GM21447 (cell line): Measurements from ENCODE around the gene PCSK1N.
A peak's percentile ranks its signal among the peaks of the same experiment; 100 is the strongest.
"Not testable (repeated sequence)": the region's sequence is repeated elsewhere in the genome, so short reads cannot be mapped to it uniquely, and the experiment has no call there.

Experiments
- ATAC-seq: cut with Tn5 transposase; IDR thresholded peaks from one replicate; pipeline ENCODE4 v1.9.1; 2021; ENCODE audit not compliant: unreplicated experiment

The PCSK1N gene

GRCh38 chrX:48824066-48824465 is 11.3 kb downstream of the PCSK1N start:
- no peak for ATAC-seq

- ATAC-seq = no peak
These were observed 12.4 kb downstream of the PCSK1N start for GRCh38 chrX:48823053-48823452.

- ATAC-seq = not testable (repeated sequence)
These were observed 16.0 kb downstream of the PCSK1N start for GRCh38 chrX:48819394-48819793.

GRCh38 chrX:48818866-48819265 is 16.5 kb downstream of the PCSK1N start:
- ATAC-seq = no peak

- ATAC-seq = no peak
These were observed 17.3 kb downstream of the PCSK1N start for GRCh38 chrX:48818098-48818497.

GRCh38 chrX:48816014-48816810 is 19.2 kb downstream of the PCSK1N start:
- ATAC-seq = no peak

- no peak for ATAC-seq
These were observed 20.1 kb downstream of the PCSK1N start for GRCh38 chrX:48815266-48815665.

- no peak for ATAC-seq
These were observed 20.7 kb downstream of the PCSK1N start for GRCh38 chrX:48814722-48815121.

GRCh38 chrX:48813644-48814043 is 21.8 kb downstream of the PCSK1N start:
- ATAC-seq = no peak

GRCh38 chrX:48806081-48806480 is 29.3 kb downstream of the PCSK1N start:
- no peak for ATAC-seq

- no peak for ATAC-seq
These were observed 32.6 kb downstream of the PCSK1N start for GRCh38 chrX:48802905-48803200.

GRCh38 chrX:48802089-48802904 is 33.1 kb downstream of the PCSK1N start:
- ATAC-seq = peak; percentile 44

GRCh38 chrX:48801280-48802088 is 33.9 kb downstream of the PCSK1N start, which contains the start of gene HDAC6:
HDAC6 (plus strand) TSS chrX:48802067; CDS start chrX:48802693, 626 bp downstream.
- peak; percentile 91 for ATAC-seq

- no peak for ATAC-seq
These were observed 34.7 kb downstream of the PCSK1N start for GRCh38 chrX:48800574-48801279.

- no peak for ATAC-seq
These were observed 37.1 kb downstream of the PCSK1N start for GRCh38 chrX:48798318-48798717.

GRCh38 chrX:48794911-48795515 is 40.4 kb downstream of the PCSK1N start:
- ATAC-seq = no peak

- ATAC-seq = no peak
These were observed 41.0 kb downstream of the PCSK1N start for GRCh38 chrX:48794340-48794910.

- ATAC-seq = no peak
These were observed 41.5 kb downstream of the PCSK1N start for GRCh38 chrX:48793935-48794334.

GRCh38 chrX:48792219-48792618 is 43.2 kb downstream of the PCSK1N start:
- no peak for ATAC-seq
